RKO (cell line): ENCODE data around the gene PHF13.

Source experiments
- DNase-seq: peaks from one replicate; pipeline ENCODE4 v3.0.0-alpha.2; 2016; ENCODE audit warnings: low spot score

PHF13 gene

DNA sequence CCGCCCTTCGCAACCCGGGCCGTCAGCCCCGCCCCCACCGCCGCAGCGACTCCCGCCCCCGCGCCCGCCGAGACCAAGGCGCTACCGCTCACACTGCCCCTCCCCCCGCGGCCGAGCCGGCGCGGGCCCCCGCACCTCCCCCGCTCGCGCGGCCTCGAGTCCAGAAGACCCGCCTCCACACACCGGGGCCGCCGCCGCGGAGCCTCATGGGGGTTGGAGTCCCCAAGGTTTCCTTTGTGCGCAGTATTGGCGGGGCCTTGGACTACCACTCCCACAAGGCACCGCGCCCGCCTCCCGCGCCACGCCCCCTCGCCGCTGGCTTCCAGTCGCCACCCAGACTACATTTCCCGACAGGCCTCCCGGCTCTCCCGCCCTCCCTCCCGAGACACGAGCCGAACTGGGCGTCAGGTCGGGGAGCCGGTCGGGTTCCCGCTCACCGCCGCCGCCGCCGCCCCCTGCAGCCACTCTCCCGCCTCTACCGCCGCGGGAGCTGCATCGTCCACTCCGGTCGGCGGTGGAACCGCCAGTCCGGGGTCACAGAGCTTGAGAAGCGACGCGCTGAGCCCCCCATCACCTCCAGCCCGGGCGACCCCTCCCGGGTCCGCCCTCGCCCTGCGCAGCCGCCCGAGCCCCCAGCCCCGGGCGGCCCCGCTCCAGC, at the start of gene PHF13:
TSS of gene PHF13 (plus strand) at position 371 of the 658 bp plus-strand sequence. CDS start 336 bp downstream, outside the sequence.
- peak; percentile 99 for DNase-seq

DNA sequence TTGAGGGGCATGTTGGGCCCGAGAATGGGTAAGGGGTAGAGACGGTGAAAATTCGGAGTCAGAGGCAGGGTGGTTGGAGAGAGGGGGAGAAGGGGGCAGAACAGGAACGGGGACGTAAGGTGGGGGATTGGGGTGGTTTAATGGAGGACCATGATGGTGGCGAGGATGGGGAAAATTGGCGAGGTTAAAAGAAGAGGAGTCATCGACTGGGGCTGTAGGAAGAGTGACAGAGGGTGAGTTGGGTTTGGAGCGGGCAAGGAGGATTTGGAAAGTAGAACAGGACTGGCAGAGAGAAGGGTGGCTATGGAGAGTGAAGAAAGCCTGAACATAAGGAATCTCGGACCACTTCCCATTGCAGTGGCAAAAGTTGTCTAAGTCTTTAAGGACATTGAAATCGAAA, 44.5 kb upstream of the PHF13 start:
- DNase-seq, result no peak

DNA sequence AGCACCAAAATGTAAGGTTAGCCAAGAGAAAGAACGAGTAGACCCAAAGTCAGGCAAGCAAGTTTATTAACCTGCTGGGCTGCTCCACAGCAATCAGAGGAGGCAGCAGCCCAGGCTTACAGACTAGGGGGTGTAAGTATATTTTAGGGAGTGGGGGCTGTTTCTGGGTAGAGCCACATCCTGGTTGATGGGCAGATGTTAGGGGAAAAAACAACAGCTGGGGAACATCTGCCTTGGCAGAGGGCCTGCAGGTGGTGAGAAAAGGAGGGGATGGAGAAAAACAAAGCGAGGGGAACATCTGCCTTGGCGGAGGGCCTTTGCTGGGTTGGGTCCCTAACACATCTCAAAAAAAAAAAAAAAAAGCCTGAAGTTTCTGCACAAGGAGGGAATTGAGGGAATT, 43.4 kb upstream of the PHF13 start:
- no peak for DNase-seq

DNA sequence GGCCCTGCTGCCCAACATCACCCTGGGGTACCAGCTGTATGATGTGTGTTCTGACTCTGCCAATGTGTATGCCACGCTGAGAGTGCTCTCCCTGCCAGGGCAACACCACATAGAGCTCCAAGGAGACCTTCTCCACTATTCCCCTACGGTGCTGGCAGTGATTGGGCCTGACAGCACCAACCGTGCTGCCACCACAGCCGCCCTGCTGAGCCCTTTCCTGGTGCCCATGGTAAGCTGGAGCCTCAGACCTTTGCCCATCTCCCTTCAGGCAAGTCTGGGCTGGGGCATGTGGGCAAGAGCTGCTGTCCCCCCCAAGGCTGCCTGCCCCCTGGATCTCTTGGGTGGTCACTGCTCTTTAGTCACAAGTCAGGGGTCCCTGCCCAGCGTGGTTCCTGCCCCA, 42.5 kb upstream of the PHF13 start:
- DNase-seq, result no peak

DNA sequence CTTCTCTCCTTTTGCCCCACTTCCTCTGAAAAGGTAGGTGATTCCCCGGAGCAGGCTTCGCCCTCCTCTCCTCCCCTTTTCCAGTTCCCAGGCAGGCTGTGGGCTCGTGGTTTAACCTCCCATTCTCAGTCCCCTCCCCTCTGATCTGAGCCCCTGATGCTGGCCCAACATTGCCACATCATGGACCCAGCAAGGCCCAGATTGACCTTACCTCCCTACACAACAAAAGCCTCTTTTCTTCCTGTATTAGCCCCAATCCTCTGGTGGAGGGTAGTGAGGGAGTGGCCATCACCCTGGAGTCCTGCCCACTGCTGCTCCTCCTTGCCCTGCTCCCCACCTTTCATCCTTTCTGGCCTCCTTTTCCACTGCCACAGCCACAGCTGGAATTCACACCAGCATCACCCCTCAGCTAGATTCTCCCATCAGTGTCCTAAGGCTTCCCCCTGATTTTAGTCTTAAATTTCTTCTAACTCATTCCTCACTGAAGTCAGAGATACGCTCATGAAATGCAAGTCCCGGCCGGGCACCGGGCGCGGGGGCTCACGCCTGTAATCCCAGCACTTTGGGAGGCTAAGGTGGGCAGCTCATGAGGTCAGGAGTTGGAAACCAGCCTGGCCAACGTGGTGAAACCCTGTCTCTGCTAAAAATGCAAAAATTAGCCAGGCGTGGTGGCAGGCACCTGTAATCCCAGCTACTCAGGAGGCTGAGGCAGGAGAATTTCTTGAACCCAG, 40.7 kb upstream of the PHF13 start:
- DNase-seq, result no peak

DNA sequence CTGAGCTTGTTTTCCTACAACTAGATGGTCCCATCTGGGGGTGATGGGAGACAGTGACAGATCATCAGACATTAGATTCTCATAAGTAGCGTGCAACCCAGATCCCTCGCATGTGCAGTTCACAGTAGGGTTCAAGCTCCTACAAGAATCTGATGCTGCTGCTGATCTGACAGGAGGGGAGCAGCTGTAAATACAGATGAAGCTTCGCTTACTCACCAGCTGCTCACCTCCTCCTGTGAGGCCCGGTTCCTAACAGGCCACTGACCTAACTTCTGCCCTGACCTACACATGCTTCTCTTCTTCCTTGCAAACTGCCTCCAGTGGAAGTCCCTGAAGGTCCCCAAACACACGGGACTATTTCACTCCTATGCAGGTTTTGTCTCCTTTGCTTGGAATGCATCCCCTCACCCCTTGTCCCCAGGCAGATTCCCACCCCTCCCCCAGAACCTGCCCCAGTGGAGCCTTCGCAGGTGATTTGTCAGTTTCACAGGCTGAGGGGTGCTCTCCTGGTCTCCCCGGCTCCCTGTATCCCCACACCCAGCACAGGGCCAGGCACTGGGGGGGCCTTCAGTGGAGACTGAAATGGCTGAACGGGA, 39.4 kb upstream of the PHF13 start:
- DNase-seq, result peak; percentile 40

DNA sequence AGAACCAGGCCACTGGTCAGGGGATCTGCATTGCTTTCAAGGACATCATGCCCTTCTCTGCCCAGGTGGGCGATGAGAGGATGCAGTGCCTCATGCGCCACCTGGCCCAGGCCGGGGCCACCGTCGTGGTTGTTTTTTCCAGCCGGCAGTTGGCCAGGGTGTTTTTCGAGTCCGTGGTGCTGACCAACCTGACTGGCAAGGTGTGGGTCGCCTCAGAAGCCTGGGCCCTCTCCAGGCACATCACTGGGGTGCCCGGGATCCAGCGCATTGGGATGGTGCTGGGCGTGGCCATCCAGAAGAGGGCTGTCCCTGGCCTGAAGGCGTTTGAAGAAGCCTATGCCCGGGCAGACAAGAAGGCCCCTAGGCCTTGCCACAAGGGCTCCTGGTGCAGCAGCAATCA, 38.7 kb upstream of the PHF13 start:
- DNase-seq, result no peak

DNA sequence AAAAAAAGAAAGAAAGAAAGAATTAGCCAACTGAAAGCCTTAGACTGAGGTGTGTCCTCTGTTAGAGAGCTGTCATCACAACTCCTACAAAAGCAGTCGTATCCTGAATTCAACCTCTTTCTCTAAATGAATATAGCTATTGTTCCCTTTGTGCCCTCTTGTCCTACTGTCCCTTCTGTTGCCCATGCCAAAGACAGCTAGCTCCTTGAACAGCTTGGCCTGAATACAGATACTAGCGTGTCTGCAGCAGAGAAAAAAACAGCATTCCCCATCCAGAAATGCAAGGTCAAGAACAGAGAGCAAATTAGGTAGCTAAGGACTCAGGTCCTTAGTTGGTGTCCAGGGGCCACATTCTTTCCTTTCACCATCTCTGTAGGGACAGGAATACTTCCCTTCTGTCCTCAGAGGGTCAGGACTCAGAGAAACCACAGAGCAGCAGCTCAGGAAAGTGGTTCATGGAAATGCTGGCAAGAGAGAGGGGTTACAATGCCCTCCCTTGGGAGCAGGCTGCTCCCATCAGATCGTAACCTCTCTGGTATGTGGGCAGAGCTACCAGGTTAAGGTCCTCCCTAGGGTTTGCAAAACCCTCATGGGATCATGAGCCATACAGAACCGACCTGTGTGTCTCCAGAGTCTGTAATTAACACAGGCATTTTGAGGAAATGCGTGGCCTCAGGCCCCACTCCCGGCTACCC, 35.6 kb upstream of the PHF13 start:
- no peak for DNase-seq

DNA sequence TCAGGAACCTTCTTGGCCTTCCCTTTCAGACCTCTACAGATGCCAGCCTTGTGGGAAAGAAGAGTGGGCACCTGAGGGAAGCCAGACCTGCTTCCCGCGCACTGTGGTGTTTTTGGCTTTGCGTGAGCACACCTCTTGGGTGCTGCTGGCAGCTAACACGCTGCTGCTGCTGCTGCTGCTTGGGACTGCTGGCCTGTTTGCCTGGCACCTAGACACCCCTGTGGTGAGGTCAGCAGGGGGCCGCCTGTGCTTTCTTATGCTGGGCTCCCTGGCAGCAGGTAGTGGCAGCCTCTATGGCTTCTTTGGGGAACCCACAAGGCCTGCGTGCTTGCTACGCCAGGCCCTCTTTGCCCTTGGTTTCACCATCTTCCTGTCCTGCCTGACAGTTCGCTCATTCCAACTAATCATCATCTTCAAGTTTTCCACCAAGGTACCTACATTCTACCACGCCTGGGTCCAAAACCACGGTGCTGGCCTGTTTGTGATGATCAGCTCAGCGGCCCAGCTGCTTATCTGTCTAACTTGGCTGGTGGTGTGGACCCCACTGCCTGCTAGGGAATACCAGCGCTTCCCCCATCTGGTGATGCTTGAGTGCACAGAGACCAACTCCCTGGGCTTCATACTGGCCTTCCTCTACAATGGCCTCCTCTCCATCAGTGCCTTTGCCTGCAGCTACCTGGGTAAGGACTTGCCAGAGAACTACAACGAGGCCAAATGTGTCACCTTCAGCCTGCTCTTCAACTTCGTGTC, 34.7 kb upstream of the PHF13 start:
- DNase-seq, result no peak

DNA sequence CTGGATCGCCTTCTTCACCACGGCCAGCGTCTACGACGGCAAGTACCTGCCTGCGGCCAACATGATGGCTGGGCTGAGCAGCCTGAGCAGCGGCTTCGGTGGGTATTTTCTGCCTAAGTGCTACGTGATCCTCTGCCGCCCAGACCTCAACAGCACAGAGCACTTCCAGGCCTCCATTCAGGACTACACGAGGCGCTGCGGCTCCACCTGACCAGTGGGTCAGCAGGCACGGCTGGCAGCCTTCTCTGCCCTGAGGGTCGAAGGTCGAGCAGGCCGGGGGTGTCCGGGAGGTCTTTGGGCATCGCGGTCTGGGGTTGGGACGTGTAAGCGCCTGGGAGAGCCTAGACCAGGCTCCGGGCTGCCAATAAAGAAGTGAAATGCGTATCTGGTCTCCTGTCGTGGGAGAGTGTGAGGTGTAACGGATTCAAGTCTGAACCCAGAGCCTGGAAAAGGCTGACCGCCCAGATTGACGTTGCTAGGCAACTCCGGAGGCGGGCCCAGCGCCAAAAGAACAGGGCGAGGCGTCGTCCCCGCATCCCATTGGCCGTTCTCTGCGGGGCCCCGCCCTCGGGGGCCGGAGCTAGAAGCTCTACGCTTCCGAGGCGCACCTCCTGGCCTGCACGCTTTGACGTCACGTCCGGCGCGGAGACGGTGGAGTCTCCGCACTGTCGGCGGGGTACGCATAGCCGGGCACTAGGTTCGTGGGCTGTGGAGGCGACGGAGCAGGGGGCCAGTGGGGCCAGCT, 34.0 kb upstream of the PHF13 start, which contains the start of gene ZBTB48:
TSS of gene ZBTB48 (plus strand) at position 621 of the 745 bp plus-strand sequence. CDS start 616 bp downstream, outside the sequence.
- DNase-seq, result peak; percentile 97

DNA sequence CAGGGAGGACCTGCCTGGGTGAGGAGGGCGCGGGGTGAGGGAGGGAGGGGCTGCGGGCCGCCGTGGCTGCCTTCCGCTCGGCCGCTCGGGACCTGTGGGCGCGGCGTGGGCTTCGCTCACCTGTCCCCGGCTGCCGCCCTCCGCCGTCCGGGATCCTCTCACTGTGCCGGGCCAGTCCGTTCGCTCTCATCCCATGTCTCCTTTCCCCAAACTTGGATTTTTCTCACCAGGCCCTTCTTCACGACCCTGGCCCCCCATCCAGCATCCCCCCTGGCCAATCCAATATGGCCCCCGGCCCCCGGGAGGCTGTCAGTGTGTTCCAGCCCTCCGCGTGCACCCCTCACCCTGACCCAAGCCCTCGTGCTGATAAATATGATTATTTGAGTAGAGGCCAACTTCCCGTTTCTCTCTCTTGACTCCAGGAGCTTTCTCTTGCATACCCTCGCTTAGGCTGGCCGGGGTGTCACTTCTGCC, 33.4 kb upstream of the PHF13 start:
- no peak for DNase-seq

DNA sequence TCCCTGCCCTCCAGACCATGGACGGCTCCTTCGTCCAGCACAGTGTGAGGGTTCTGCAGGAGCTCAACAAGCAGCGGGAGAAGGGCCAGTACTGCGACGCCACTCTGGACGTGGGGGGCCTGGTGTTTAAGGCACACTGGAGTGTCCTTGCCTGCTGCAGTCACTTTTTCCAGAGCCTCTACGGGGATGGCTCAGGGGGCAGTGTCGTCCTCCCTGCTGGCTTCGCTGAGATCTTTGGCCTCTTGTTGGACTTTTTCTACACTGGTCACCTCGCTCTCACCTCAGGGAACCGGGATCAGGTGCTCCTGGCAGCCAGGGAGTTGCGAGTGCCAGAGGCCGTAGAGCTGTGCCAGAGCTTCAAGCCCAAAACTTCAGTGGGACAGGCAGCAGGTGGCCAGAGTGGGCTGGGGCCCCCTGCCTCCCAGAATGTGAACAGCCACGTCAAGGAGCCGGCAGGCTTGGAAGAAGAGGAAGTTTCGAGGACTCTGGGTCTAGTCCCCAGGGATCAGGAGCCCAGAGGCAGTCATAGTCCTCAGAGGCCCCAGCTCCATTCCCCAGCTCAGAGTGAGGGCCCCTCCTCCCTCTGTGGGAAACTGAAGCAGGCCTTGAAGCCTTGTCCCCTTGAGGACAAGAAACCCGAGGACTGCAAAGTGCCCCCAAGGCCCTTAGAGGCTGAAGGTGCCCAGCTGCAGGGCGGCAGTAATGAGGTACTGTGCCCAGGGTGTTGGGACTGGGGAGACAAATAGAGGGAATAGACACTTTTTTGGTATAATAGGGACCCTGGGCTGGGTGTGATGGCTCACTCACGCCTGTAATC, 32.7 kb upstream of the PHF13 start:
- DNase-seq, result peak; percentile 66

DNA sequence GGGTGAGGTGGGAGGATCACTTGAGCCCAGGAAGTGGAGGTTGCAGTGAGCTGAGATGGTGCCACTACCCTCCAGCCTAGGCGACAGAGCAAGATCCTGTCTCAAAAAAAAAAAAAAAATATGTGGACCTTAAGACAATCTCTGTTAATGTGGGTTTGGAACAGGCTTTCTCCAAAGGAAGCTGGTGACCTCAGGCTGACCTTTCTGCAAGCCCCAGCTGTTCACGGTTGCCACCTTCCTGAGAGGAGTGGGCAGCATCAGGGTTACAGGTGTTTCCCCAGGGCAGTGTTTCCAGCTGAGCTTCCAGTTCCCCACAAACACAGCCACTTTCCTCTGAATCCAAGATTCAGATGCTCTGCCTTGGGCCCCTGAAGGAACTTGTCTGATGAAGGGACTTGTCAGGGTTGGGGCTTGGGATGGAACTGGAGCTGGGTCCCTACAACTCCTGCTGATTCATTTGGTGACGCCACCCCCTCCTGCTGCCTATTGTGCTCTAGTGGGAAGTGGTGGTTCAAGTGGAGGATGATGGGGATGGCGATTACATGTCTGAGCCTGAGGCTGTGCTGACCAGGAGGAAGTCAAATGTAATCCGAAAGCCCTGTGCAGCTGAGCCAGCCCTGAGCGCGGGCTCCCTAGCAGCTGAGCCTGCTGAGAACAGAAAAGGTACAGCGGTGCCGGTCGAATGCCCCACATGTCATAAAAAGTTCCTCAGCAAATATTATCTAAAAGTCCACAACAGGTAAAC, 31.8 kb upstream of the PHF13 start:
- no peak for DNase-seq

DNA sequence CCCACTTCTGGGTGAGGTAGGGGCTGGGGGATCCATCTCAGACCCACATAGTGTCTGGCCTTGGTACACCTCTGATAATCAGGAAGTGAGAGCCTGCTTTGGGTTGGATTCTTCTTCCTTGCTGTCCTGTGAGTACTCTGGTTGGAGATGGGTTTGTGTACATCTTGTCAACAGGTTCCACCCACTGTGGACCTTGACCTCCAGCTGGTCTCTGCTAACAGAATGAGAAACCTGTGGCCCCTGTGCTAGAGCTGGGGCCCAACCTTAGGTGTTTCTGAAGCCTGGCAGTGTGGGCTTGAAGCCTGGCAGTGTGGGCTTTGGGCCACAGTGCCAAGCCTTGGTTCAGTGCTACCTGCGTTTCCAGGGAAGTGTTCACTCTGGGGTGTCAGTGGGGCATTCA, 31.2 kb upstream of the PHF13 start:
- no peak for DNase-seq

DNA sequence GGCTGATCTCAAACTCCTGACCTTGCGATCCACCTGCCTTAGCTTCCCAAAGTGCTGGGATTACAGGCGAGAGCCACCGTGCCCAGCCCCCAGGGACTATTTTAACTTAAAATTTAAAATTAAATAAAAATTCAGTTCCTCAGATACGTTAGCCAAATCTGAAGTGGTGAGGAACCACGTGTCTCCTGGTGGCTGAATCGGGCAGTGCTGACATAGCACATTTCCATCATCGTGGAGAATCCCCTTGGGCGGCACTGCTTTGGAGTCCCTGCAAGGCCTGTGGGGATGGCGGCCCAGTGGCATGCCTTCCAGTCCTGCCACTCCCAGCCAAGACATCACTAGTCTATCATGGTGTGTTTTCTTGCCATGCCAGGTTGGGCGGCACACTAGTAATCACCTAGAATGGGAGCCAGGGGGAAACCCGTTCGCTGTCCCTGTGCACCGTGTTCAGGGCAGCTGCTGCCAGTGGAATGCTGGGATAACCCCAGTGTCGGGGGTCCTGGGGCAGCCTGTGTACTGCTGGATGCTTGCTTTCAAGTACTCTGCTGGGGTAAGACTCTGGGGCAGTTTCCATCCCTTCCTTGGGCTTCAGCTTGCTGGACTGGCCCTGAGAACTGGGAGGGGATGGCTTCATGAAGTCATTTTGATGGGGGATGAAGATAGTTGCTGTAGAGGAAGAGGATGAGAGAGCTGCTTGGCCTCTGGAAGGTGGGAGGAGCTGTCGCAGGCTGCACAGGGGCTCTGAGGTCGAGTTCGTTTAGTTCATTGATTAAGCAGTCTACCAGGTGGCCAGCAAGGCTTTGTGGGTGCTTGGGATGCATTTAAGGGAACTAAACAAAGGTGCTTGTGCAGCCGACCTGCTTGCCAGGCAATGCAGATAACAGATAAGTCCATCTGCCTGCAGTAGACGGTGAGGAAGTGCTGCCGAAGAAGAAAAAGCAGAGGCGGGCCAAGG, 29.1 kb upstream of the PHF13 start:
- no peak for DNase-seq

DNA sequence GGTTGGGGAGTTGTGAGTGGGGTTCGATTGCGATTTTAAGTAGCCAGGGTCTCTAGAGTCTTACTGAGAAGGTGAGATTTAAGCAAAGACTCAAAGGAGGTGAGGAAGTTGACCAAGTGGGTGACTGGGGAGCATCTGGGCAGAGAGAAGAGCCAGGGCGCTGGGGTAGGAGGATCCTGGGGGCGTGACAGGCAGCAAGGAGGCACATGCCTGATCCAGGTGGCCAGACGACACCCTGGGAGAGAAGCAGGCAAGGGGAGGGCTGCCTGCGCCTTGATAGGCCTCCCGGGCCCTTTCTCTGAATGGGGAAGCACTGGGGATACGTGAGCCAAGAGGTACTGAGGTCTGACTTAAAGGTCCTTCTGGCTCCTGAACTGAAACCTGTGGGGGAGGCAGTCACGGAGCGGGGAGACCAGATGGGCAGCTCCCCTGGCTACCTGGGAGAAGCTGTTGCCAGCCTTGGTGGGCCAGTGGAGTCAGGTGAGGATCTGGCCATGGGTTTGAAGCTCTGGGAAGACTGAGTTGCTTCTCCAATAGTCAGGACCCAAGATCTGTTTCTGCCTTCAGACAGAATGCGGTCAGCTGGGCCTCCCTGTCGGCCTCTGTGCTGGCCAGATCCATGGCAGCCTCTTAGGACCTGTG, 28.3 kb upstream of the PHF13 start:
- no peak for DNase-seq

DNA sequence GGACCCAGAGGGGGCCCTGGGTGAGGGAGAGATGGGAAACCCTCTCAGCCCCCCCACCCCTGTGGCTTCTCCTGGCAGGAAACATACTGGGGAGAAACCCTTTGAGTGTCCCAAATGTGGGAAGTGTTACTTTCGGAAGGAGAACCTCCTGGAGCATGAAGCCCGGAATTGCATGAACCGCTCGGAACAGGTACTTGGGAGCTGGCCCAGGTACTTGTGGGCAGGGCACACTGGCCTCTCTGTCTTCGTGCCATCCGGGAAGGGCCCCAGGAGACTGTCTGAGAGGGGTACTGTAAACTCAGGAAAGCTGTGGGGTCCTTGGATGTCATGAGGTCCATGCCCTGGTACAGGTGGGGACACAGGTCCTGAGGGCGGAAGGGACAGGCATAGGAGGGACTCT, 27.7 kb upstream of the PHF13 start:
- DNase-seq, result no peak

DNA sequence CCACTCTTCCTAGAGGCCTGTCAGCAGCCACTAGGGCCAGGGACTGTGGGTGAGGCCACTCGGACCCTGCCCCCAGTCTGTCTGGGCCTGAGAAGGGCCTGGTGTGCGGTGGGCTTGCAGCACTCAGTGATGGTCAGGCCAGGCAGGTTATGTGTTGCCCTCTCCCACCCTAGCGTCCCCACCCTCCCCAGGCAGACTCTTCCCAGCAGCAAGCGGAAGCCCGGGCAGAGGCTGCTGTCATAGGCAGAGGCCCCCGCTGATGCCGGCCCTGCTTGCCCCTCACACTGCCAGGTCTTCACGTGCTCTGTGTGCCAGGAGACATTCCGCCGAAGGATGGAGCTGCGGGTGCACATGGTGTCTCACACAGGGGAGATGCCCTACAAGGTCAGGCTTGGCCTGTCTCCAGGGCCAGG, 27.1 kb upstream of the PHF13 start:
- DNase-seq, result no peak
